Stimulated activated CD4-positive, alpha-beta T cell treated with anti-CD3 and anti-CD28 coated beads, Interleukin-1b, Interleukin-23, amount 100 ng/mL, for 48 hours (primary cell): ENCODE data around the gene UHRF1.
A peak's percentile ranks its signal among the peaks of the same experiment; 100 is the strongest.
"Not testable (repeated sequence)": the region's sequence is repeated elsewhere in the genome, so short reads cannot be mapped to it uniquely, and the experiment has no call there.

Source experiments
- DNase-seq: peaks from one replicate; pipeline ENCODE4 v3.0.0-alpha.2; 2020

The UHRF1 gene

DNA sequence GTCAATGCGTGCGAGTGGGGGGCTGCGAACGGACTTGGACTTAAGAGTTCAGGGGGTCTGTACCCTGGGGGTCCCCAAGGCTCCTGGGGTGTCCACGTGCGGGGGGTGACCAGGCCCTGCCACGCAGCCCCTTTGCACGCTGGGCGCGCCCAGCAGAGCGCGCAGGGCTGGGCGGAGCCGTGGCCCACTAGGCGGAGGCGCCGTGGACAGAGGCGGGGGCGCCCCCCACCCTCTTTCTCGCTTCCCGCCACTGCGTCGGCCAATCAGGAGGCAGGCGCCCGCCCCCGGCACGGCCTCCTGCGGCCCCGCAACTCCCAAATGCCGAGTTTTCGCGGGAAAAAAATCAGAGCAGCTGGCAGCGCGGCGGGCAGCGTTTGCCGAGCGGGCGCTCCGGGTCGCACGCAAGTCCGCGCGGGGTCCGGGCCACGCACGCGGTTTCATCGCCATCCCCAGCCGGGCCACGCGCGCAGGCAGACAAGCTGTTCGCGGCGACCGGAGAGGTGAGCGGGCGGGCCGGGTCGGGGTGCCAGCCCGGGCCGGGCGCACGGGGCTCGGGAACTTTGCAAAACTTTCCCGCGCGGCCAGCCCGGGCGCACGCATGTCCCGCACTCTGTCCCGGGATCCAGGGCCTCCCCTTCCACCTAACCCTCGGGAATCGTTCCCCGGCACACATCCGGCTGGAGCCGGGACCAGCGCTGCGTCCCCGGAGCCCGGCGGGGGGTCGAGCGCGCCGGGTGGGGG, at the start of gene UHRF1:
Gene UHRF1 (plus strand): TSS at position 346 of the 741 bp plus-strand sequence. CDS start 1,385 bp downstream, outside the sequence.
- peak; percentile 84 for DNase-seq

DNA sequence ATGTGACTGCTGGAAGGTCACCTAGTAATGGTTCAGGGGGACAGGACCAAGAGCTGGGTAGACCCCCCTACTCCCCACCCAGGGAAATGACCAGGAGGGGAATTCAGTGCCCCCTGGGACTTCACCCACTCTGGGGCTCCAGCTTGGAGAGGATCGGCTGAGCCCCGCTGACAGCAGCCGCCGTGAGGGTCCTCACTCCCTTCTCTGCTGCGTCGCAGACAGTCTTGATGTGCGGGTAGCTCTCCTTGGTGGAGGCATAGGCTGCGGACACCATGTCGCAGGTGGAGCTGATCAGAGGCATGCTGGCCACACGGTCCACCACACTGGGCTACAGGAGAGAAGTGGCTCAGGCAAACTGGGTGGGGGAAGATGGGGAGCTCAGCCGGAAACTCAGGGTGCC, 49.6 kb upstream of the UHRF1 start:
- DNase-seq, result no peak

DNA sequence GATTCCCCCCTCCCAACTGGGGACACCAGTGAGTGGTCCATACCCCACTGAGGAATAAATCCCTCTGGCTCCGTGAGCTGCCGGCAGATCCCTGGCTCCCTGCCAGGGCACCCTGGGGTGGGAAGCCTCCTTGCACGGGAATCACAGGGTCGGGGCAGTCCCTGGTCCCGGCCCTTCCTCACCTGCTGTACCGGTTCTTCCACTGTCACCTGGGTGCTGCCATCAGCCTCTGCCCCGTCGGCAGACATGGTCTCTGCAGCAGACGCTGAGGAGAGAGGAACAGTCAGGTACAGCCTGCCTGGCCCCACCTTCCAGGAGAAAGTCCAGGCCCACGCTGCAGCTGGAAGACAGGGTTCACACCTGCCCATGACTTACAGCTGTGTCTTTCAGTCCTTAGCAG, 48.2 kb upstream of the UHRF1 start:
- DNase-seq, result no peak

DNA sequence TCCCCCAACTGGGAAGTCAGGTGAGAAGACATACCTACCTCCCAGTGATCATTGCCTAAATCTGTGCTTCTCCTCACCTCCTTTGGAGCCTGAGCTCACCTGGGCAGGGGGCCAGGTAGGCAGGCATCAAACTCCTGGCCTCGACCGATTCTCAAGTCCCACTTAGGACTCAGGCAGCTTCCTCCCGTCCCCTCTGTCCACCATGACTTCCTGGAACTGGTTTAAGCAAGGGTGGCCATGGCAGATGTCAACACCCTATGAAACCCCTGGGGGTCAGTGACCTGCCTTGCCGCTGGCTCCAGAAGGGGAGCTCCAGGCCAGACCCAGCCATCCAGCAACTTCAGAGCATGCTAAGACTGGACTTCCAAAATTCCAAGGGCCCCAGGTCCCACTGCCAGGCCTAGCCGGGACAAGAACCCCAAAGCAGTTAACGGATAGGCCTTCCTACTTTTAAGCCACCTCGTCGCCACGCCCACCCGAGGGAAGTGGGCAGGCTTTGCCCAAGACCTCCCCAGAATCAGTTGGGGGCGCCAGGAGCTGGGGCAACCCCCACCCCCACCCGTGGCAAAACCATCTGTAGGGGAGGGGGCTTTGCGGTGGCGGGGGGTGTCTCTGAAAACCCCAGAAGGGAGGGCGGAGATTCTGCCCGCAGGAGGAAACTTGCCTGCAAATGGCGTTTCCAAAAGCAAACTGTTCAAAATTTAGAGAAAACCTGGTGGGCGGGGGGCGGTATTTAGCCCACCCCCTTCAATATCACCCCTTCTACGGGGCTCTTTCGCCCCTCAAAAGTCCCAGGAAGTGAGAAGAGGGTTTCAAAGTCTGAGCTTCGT, 42.5 kb upstream of the UHRF1 start:
- DNase-seq, result peak; percentile 22

DNA sequence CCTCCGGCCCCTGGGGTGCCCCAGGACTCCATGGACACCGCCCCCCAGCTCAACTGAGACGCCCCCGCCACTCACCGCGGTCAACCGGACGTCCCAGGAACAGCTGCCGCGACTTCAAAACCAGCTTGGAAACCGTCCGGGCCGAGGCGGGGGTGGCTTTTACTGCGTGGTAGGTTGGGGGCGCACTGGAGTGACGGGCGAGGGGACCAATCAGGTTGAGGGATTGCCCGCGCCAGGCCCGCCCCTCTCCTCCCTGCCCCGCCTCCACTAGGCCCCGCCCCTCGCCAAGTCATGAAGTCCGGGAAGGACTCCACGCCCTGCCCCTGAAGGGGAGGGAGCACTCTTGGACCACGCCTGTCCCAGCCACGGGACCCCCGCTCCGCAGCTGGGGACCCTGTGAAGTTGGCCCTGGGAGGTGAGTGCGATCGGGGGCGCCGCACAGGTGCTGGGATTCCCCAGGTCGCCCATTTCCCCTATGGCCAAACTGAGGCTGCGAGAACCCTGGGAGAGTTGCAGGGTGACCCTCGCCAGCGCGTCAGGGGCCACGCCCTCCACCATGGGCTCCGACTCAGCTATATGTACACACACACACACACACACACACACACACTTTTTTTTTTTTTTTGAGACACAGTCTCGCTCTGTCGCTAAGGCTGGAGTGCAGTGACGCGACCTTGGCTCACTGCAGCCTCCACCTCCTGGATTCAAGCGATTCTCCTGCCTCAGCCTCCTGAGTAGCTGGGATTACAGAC, 41.6 kb upstream of the UHRF1 start, which contains the start of gene PLIN3:
Gene PLIN3 (minus strand): TSS at position 134 of the 752 bp plus-strand sequence. CDS start 6,273 bp downstream, outside the sequence.
- DNase-seq, result peak; percentile 94

DNA sequence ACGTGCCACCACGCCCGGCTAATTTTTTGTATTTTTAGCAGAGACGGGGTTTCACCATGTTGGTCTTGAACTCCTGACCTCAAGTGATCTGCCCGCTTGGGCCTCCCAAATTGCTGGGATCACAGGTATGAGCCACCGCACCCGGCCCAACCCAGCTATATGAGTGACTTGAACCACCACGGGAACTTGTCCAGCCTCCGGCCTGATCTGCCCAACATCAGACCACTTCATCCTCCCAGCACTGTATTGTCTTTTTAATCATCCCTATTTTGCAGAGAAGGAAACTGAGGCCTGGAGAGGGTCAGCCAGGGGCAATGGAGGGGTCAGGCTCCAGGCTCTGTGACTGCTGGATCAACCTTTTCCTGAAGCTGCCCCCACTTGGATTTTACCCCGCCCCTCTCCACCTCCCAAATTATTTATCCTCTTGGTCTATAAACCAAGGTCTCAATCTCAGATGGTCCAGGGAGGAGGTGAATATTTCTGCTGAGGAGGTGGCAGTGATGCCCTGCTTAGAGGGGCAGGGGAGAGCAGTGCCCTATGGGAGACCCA, 40.9 kb upstream of the UHRF1 start:
- DNase-seq, result no peak

DNA sequence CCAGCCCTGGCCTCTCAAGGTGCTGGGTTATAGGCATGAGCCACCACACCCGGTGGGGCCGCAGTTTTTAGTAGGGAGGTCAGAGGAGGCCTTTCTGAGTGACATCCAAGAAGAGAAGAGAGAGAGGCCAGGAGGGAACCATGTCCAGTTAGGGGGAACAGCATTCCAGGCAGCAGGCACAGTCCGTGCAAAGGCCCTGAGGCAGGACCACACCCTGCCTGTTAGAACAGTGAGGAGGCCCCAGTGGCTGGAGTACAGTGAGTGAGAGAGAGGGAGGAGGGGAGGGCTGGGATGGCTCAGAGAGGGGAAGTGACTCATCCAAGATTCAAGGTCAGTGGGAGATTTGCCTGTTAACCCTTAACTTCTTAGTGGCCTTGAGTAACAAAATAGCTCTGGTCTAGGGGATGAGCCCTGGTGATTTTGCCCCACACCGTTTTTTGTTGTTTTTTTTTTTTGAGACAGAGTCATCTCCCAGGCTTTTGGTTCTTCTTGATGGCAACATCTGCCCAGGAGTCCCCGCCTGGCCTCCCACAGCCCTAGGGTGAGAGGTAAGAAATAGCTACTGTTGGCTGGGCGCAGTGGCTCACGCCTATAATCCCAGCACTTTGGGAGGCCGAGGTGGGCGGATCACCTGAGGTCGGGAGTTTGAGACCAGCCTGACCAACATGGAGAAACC, 39.1 kb upstream of the UHRF1 start:
- DNase-seq, result peak; percentile 37

DNA sequence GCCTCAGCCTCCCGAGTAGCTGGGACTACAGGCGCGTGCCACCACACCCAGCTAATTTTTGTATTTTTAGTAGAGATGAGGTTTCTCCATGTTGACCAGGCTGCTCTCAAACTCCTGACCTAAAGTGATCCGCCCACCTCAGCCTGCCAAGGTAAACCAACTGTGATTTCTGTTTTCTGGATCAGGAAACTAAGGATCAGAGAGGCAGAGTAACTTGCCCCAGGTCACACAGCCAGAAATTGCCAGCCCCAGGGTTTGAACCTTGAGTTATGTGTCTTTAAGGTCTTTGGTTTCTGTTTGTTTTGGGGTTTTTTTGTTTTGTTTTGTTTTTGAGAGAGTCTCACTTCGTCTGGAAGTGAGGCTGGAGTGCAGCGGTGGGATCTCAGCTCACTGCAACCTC, 37.6 kb upstream of the UHRF1 start:
- DNase-seq, result no peak

DNA sequence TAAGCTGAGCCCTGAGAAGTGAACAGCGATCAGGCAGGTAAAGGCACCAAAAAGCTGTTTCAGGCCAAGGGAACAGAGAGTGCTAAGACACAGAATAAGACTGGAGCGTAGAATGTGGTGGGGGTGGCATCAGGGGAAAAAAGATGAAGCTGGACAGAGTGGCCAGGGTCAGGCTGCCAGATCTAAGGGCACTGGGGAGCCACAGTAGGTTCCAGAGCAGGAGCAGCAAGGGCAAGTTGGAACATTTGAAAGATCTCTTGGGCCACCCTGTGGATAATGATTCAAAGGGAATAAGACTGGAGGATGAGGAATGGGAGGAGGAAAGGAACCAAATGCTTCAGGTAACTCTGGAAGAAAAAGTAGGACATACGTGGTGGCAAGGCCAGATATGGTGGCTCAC, 35.4 kb upstream of the UHRF1 start:
- DNase-seq, result no peak

DNA sequence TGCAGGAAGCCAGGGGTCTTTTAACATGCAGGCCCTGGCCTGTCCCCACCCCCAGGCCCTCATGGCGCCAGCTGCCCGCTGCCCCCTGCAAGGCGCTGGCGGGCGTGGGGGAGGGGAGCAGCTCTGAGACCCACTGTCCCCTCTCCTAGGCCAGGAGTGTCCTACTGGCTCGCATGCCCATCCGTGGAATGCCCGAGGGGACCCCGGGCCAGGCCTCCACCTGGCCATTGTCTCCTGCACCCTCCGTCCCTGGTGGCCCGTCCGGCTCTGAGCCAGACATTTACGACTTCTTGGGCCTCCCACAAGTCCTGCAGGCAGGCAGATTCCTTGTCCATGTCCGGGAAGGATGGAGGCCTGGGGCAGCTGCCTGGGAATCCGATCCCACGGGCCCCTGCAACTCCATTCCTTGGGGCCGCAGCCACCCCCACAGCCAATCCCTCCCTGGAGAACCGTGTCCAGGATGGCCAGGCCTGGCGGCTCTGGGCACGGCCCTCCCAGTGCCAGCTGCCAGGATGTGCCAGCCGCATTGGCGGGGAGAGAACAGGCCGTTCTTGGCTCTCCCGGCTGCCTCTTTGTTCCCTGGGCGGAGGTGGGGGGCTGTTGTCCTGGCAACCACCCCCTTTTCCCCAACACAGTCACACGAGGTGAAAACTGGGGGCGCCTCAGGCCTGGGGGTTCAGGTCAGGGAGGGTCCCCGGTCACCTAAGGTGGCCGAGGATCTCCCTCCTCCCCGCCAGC, 31.4 kb upstream of the UHRF1 start:
- DNase-seq, result no peak

DNA sequence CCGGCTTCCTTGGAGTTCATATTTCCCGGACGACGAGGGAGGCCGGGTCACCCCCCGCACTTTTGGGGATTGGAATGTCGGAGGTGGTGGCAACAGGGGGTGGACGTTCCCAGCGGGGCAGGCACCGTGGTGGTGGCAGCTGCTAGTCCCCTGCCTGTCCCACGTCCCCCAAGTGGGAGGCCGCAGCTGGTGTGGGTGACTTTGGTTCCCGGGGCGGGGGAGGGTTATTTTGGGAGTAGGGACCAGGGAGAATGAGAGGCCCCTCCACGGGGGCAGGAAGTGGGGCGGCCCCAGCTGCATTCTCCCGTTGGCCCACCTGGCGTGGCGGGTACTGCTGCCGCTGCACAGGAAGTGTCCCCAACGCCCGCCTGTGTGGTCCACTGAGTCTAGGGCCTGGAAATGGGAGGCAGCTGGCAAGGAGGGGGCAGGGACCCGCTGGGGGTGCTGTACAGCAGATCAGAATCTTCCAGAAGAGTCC, 30.8 kb upstream of the UHRF1 start:
- no peak for DNase-seq

DNA sequence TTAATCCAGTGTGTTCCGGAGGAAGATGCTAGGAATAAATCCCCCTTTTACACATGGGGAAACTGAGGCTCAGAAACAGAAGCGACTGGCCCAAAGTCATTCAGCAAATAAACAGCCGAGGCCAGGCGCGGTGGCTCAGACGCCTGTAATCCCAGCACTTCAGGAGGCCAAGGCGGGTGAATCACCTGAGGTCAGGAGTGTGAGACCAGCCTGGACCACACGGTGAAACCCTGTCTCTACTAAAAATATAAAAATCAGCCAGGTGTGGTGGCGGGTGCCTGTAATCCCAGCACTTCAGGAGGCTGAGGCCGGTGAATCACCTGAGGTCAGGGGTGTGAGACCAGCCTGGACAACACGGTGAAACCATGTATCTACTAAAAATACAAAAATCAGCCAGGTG, 30.3 kb upstream of the UHRF1 start:
- no peak for DNase-seq

DNA sequence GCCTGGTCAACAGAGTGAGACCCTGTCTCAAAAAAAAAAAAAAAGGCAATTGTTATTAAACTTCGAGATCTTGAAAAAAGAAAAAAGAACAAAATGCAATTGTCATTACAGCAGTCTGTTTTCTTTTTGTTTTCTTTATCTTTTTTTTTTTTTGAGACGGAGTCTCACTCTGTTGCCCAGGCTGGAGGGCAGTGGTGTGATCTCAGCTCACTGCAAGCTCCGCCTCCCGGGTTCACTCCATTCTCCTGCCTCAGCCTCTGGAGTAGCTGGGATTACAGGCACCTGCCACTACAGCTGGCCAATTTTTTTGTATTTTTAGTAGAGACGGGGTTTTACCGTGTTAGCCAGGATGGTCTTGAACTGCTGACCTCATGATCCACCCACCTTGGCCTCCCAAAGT, 26.4 kb upstream of the UHRF1 start:
- DNase-seq, result not testable (repeated sequence)

DNA sequence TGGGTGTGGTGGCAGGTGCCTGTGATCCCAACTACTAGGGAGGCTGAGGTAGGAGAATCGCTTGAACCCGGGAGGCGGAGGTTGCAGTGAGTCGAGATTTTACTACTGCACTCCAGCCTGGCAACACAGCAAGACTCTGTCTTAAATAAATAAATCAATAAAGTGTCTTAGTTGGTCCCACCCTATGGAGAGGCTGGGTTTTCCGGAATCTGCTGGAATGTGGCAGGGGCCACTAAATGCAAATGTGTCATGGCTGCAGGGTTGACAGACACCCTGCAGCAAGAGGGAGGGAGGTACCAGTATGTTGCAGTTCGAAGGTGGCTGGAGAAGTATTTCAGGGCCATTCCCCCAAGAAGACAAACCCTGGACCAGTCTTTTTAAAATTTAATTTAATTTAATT, 24.3 kb upstream of the UHRF1 start:
- DNase-seq, result not testable (repeated sequence)

DNA sequence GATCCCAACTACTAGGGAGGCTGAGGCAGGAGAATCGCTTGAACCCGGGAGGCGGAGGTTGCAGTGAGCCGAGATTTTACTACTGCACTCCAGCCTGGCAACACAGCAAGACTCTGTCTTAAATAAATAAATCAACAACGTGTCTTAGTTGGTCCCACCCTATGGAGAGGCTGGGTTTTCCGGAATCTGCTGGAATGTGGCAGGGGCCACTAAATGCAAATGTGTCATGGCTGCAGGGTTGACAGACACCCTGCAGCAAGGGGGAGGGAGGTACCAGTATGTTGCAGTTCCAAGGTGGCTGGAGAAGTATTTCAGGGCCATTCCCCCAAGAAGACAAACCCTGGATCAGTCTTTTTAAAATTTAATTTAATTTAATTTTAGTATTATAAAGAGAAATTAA, 21.5 kb upstream of the UHRF1 start:
- not testable (repeated sequence) for DNase-seq

DNA sequence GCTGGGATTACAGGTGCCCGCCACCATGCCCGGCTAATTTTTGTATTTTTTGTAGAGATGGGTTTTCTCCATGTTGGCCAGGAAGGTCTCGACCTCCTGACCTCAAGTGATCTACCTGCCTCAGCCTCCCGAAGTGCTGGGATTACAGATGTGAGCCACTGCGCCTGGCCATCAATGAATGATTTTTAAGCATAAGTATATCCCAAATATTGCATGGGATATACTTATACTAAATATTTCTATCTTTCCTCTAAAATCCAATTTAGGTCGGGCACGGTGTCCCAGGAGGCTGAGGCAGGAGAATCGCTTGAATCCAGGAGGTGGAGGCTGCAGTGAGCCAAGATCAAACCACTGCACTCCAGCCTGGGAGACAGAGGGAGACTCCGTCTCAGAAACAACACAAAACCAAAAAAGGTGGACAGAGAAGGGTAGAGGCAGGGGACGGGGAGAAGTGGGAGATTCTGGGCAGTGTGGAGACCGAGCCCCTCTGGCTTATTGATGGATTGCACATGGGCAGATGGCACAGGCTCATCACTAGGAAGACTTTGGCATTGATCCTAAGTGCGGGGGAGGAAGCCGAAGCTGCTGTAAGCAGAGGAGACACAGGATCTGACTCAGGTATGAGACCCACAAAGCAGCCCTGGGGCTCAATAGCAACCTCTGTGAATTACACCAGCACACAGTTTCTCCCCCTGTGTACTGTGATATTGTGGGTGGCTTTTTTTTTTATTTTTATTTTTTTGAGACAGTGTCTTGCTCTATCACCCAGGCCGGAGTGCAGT, 20.1 kb upstream of the UHRF1 start:
- DNase-seq, result no peak

DNA sequence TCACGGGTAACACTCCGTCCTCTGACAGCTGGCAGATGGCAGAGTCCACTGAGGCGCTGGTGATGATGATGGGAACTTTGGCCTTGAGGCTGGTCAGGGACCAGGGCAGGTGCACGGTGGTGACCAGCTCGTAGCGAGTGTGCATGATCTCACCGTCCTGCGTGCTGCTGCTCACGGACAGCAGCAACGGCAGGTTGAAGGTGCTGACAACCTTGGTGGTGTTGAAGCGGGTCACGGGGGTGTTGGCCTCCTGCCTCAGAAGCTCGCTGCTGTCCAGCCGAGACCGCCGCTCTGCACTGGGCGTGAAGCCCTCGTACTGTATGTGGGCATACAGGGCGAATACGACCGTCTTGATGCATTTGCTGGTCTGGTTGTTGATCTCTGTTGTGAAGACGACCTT, 18.2 kb upstream of the UHRF1 start:
- DNase-seq, result no peak

DNA sequence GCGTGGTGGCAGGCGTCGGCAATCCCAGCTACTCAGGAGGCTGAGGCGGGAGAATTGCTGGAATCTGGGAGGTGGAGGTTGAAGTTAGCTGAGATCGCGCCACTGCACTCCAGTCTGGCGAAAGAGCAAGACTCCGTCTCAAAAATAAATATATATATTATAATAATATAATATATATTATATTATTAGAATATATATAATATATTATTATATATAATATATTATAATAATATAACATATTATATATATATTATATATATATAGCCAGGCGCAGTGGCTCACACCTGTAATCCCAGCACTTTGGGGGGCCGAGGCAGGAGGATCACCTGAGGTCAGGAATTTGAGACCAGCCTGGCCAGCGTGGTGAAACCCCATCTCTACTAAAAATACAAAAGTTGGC, 16.3 kb upstream of the UHRF1 start:
- DNase-seq, result not testable (repeated sequence)

DNA sequence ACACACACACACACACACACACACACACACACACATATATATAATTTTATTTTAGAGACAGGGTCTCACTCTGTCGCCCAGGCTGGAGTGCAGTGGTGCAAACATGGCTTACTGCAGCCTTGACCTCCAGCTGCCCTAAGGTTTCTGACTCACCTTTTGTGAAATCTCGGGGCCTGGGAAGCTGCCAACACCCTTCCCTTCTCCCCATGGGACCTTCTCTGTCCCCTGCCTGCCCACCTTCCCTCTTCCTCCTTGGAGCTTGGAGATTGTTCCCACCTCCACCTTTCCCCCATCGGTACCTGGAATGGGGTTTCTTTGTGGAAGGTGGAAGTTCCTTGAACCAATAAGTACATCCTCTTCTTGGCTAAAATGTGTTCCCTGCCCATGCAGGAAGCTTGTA, 12.9 kb upstream of the UHRF1 start:
- no peak for DNase-seq

DNA sequence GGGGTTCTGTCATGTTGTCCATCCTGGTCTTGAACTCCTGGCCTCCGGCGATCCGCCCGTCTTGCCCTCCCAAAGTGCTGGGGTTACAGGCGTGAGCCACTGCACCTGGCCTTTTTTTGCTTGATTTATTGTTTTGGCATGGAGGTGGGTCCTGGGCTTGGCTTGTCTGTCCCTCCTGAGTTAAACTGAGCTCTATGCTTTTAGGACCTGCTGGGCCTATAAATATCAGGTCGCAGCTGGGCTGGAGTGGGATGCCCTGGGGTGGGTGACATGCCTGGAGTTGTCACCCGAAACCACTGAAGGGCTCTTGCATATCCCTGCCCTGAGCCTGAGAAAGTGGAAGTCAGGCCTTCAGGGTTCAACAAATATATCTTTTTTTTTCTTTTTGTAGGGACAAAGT, 12.2 kb upstream of the UHRF1 start:
- no peak for DNase-seq

DNA sequence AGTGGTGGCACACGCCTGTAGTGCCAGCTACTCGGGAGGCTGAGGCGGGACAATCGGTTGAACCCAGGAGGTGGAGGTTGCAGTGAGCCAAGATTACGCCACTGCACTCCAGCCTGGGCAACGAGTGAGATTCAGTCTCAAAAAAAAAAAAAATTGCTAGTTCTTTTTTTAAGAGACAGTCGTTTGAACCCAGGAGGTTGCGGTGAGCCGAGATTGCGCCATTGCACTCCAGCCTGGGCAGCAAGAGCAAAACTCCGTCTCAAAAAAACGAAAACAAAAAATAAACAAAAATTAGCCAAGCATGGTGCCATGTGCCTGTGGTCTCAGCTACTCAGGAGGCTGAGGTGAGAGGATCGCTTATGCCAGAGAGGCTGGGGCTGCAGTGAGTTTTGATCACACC, 8.4 kb upstream of the UHRF1 start:
- DNase-seq, result not testable (repeated sequence)
